ENCODE data around the gene EDC4. TPM values are rescaled to one million over a fixed set of nuclear protein-coding genes. Genes with fewer than 3 reads are reported as not detected.
A peak's percentile ranks its signal among the peaks of the same experiment; 100 is the strongest.

Gene EDC4
- total and polyA plus RNA-seq, 4 donors: 40.8 to 97.9 (median 69.4) TPM

- Histone ChIP-seq H3K4me3 (ENCODE audit: low read depth, low read length) (no peak overlapping the region), H3K4me1 (ENCODE audit: control insufficient read depth, insufficient read depth, low read length) (peaks cover 23% of the 10 kb centered on the region), H3K36me3 (ENCODE audit: control insufficient read depth, insufficient read depth, low read length) (peaks cover 82% of the 10 kb centered on the region), H3K27ac (ENCODE audit: low read depth, low read length) (no peak overlapping the region), H3K27me3 (ENCODE audit: control insufficient read depth, insufficient read depth, low read length) (no peaks in the 10 kb centered on the region), H3K9me3 (ENCODE audit: control insufficient read depth, insufficient read depth, low read length) (no peaks in the 10 kb centered on the region)
- whole genome bisulfite sequencing (ENCODE audit: insufficient coverage): 87% methylated on average over 3 of the region's 6 CpGs
- no peak for DNase-seq (ENCODE audit: low read depth in 4 of 6, low spot score in 6 of 6)
These were observed 10.5 kb downstream of the EDC4 start for GRCh38 chr16:67883146-67883871.

- 59% methylated on average over 11 of the region's 11 CpGs for WGBS (ENCODE audit: insufficient coverage)
- peak in 2 of 6 donors; percentile 34 to 57 for DNase-seq (ENCODE audit: low read depth in 4 of 6, low spot score in 6 of 6)
- H3K9me3 ChIP-seq (ENCODE audit: control insufficient read depth, insufficient read depth, low read length): no peaks in the 10 kb centered on the region
- H3K27me3 ChIP-seq (ENCODE audit: control insufficient read depth, insufficient read depth, low read length): no peaks in the 10 kb centered on the region
- peaks cover 77% of the 10 kb centered on the region for H3K36me3 ChIP-seq (ENCODE audit: control insufficient read depth, insufficient read depth, low read length)
- H3K4me3 ChIP-seq (ENCODE audit: low read depth, low read length): no peak overlapping the region
- H3K27ac ChIP-seq (ENCODE audit: low read depth, low read length): peak overlapping the region; percentile 33
- peaks cover 26% of the 10 kb centered on the region for H3K4me1 ChIP-seq (ENCODE audit: control insufficient read depth, insufficient read depth, low read length)
These were observed 11.0 kb downstream of the EDC4 start for GRCh38 chr16:67883872-67884261.

- Histone ChIP-seq H3K36me3 (ENCODE audit: control insufficient read depth, insufficient read depth, low read length) (peaks cover 68% of the 10 kb centered on the region), H3K27me3 (ENCODE audit: control insufficient read depth, insufficient read depth, low read length) (no peaks in the 10 kb centered on the region), H3K4me1 (ENCODE audit: control insufficient read depth, insufficient read depth, low read length) (peaks cover 26% of the 10 kb centered on the region), H3K27ac (ENCODE audit: low read depth, low read length) (peak within 1 kb of the TSS; percentile 33), H3K9me3 (ENCODE audit: control insufficient read depth, insufficient read depth, low read length) (no peaks in the 10 kb centered on the region), H3K4me3 (ENCODE audit: low read depth, low read length) (peak within 1 kb of the TSS; percentile 7)
- peak in 5 of 6 donors; percentile 52 to 94 (median 75) for DNase-seq (ENCODE audit: low read depth in 4 of 6, low spot score in 6 of 6)
- 6% methylated on average over 22 of the region's 22 CpGs for WGBS (ENCODE audit: insufficient coverage)
These were observed 11.8 kb downstream of the EDC4 start, which contains the start of gene NRN1L for GRCh38 chr16:67884684-67885083. Gene NRN1L (plus strand): TSS chr16:67884885. CDS start chr16:67884904, 19 bp downstream.

- WGBS (ENCODE audit: insufficient coverage): 88% methylated on average over 11 of the region's 12 CpGs
- peaks cover 60% of the 10 kb centered on the region for H3K36me3 ChIP-seq (ENCODE audit: control insufficient read depth, insufficient read depth, low read length)
- no peak overlapping the region for H3K4me3 ChIP-seq (ENCODE audit: low read depth, low read length)
- DNase-seq (ENCODE audit: low read depth in 4 of 6, low spot score in 6 of 6): no peak
- no peak overlapping the region for H3K27ac ChIP-seq (ENCODE audit: low read depth, low read length)
- no peaks in the 10 kb centered on the region for H3K9me3 ChIP-seq (ENCODE audit: control insufficient read depth, insufficient read depth, low read length)
- no peaks in the 10 kb centered on the region for H3K27me3 ChIP-seq (ENCODE audit: control insufficient read depth, insufficient read depth, low read length)
- H3K4me1 ChIP-seq (ENCODE audit: control insufficient read depth, insufficient read depth, low read length): peaks cover 26% of the 10 kb centered on the region
These were observed 12.7 kb downstream of the EDC4 start for GRCh38 chr16:67885545-67885944.

- H3K36me3 ChIP-seq (ENCODE audit: control insufficient read depth, insufficient read depth, low read length): peaks cover 56% of the 10 kb centered on the region
- DNase-seq (ENCODE audit: low read depth in 4 of 6, low spot score in 6 of 6): no peak
- H3K9me3 ChIP-seq (ENCODE audit: control insufficient read depth, insufficient read depth, low read length): no peaks in the 10 kb centered on the region
- no peak overlapping the region for H3K27ac ChIP-seq (ENCODE audit: low read depth, low read length)
- peaks cover 26% of the 10 kb centered on the region for H3K4me1 ChIP-seq (ENCODE audit: control insufficient read depth, insufficient read depth, low read length)
- H3K27me3 ChIP-seq (ENCODE audit: control insufficient read depth, insufficient read depth, low read length): no peaks in the 10 kb centered on the region
- H3K4me3 ChIP-seq (ENCODE audit: low read depth, low read length): no peak overlapping the region
- WGBS (ENCODE audit: insufficient coverage): 92% methylated on average over 18 of the region's 19 CpGs
These were observed 13.1 kb downstream of the EDC4 start for GRCh38 chr16:67885976-67886375.

GRCh38 chr16:67886387-67886786, 13.5 kb downstream of the EDC4 start:
- Histone ChIP-seq H3K27ac (ENCODE audit: low read depth, low read length) (no peak overlapping the region), H3K4me1 (ENCODE audit: control insufficient read depth, insufficient read depth, low read length) (peaks cover 26% of the 10 kb centered on the region), H3K9me3 (ENCODE audit: control insufficient read depth, insufficient read depth, low read length) (no peaks in the 10 kb centered on the region), H3K27me3 (ENCODE audit: control insufficient read depth, insufficient read depth, low read length) (no peaks in the 10 kb centered on the region), H3K4me3 (ENCODE audit: low read depth, low read length) (no peak overlapping the region), H3K36me3 (ENCODE audit: control insufficient read depth, insufficient read depth, low read length) (peaks cover 51% of the 10 kb centered on the region)
- no peak for DNase-seq (ENCODE audit: low read depth in 4 of 6, low spot score in 6 of 6)
- WGBS (ENCODE audit: insufficient coverage): 69% methylated on average over 4 of the region's 5 CpGs

GRCh38 chr16:67888331-67888730, 15.5 kb downstream of the EDC4 start:
- Histone ChIP-seq H3K27ac (ENCODE audit: low read depth, low read length) (peak overlapping the region; percentile 37), H3K4me3 (ENCODE audit: low read depth, low read length) (no peak overlapping the region), H3K27me3 (ENCODE audit: control insufficient read depth, insufficient read depth, low read length) (no peaks in the 10 kb centered on the region), H3K4me1 (ENCODE audit: control insufficient read depth, insufficient read depth, low read length) (peaks cover 26% of the 10 kb centered on the region), H3K36me3 (ENCODE audit: control insufficient read depth, insufficient read depth, low read length) (peaks cover 32% of the 10 kb centered on the region), H3K9me3 (ENCODE audit: control insufficient read depth, insufficient read depth, low read length) (no peaks in the 10 kb centered on the region)
- 67% methylated on average over 1 of the region's 3 CpGs for WGBS (ENCODE audit: insufficient coverage)
- DNase-seq (ENCODE audit: low read depth in 4 of 6, low spot score in 6 of 6): peak in 1 of 6 donors; percentile 31

GRCh38 chr16:67892375-67892774, 19.5 kb downstream of the EDC4 start:
- Histone ChIP-seq H3K36me3 (ENCODE audit: control insufficient read depth, insufficient read depth, low read length) (no peaks in the 10 kb centered on the region), H3K27ac (ENCODE audit: low read depth, low read length) (no peak overlapping the region), H3K4me3 (ENCODE audit: low read depth, low read length) (peak overlapping the region; percentile 63), H3K4me1 (ENCODE audit: control insufficient read depth, insufficient read depth, low read length) (peaks cover 34% of the 10 kb centered on the region), H3K27me3 (ENCODE audit: control insufficient read depth, insufficient read depth, low read length) (no peaks in the 10 kb centered on the region), H3K9me3 (ENCODE audit: control insufficient read depth, insufficient read depth, low read length) (no peaks in the 10 kb centered on the region)
- DNase-seq (ENCODE audit: low read depth in 4 of 6, low spot score in 6 of 6): no peak
- no CpG with 5 or more reads among the region's 5 CpGs for WGBS (ENCODE audit: insufficient coverage)

GRCh38 chr16:67892899-67893742, 20.3 kb downstream of the EDC4 start, which contains the start of gene PSKH1:
Gene PSKH1 (plus strand): TSS chr16:67893254. CDS start chr16:67908750, 15,496 bp downstream.
- H3K27me3 ChIP-seq (ENCODE audit: control insufficient read depth, insufficient read depth, low read length): no peaks in the 10 kb centered on the region
- no peaks in the 10 kb centered on the region for H3K9me3 ChIP-seq (ENCODE audit: control insufficient read depth, insufficient read depth, low read length)
- no peaks in the 10 kb centered on the region for H3K36me3 ChIP-seq (ENCODE audit: control insufficient read depth, insufficient read depth, low read length)
- peak; percentile 74 to 99 (median 94) for DNase-seq (ENCODE audit: low read depth in 4 of 6, low spot score in 6 of 6)
- H3K27ac ChIP-seq (ENCODE audit: low read depth, low read length): peak within 1 kb of the TSS; percentile 86
- peaks cover 39% of the 10 kb centered on the region for H3K4me1 ChIP-seq (ENCODE audit: control insufficient read depth, insufficient read depth, low read length)
- peak within 1 kb of the TSS; percentile 82 for H3K4me3 ChIP-seq (ENCODE audit: low read depth, low read length)
- under 1% methylated on average over 90 of the region's 90 CpGs for WGBS (ENCODE audit: insufficient coverage)

All from spinal cord (tissue), 10 donors.